HFF-Myc (cell line): ENCODE results near the gene SLC39A8.
"Not testable (repeated sequence)": the region's sequence is repeated elsewhere in the genome, so short reads cannot be mapped to it uniquely, and the experiment has no call there.

Experiments
- DNase-seq: peaks from one replicate; pipeline ENCODE4 v3.0.0-alpha.2; 2011; ENCODE audit warnings: low read depth; ENCODE audit errors: extremely low read depth
- H3K4me3 ChIP-seq: replicated peaks from 2 replicates; pipeline ENCODE4 v1.5.1; 2011; ENCODE audit warnings: low read depth, mild to moderate bottlenecking, control low read depth, low read length
- CTCF ChIP-seq: IDR thresholded peaks from 2 replicates; pipeline ENCODE4 v1.5.1; 2012; ENCODE audit warnings: mild to moderate bottlenecking, low read depth, low read length, control low read depth; ENCODE audit errors: missing control alignments

Gene SLC39A8

GRCh38 chr4:102362922-102363432, 17.7 kb upstream of the SLC39A8 start:
- TF ChIP-seq CTCF: no peak
- H3K4me3 ChIP-seq: no peak overlapping the region
- DNase-seq: no peak

- H3K4me3 ChIP-seq: no peak overlapping the region
- DNase-seq: no peak
- TF ChIP-seq CTCF: no peak
Observed at GRCh38 chr4:102358128-102358527, 12.8 kb upstream of the SLC39A8 start.

GRCh38 chr4:102357637-102358036, 12.4 kb upstream of the SLC39A8 start:
- not testable (repeated sequence) for DNase-seq, H3K4me3 ChIP-seq

- DNase-seq: no peak
- TF ChIP-seq CTCF: no peak
- no peak overlapping the region for H3K4me3 ChIP-seq
Observed at GRCh38 chr4:102356562-102357202, 11.4 kb upstream of the SLC39A8 start.

- no peak overlapping the region for H3K4me3 ChIP-seq
- no peak for DNase-seq
- TF ChIP-seq CTCF: no peak
Observed at GRCh38 chr4:102355748-102356147, 10.5 kb upstream of the SLC39A8 start.

GRCh38 chr4:102354671-102355454, 9.6 kb upstream of the SLC39A8 start:
- TF ChIP-seq CTCF: no peak
- no peak overlapping the region for H3K4me3 ChIP-seq
- DNase-seq: no peak

GRCh38 chr4:102352781-102353180, 7.5 kb upstream of the SLC39A8 start:
- H3K4me3 ChIP-seq: no peak overlapping the region
- DNase-seq: no peak
- TF ChIP-seq CTCF: no peak
